GM12892 (cell line): Measurements from ENCODE around the gene TMEM121.

Experiments
- POLR2AphosphoS5 ChIP-seq: IDR thresholded peaks from 2 replicates; pipeline ENCODE4 v1.6.1; 2011; ENCODE audit warnings: low read depth, low read length, control low read depth
- TAF1 ChIP-seq: IDR thresholded peaks from 2 replicates; pipeline ENCODE4 v1.6.1; 2011; ENCODE audit warnings: low read depth, mild to moderate bottlenecking, control low read depth, low read length, borderline replicate concordance

- TF ChIP-seq TAF1 = no peak
- no peak for TF ChIP-seq POLR2AphosphoS5
Measured at GRCh38 chr14:105477660-105478397, 48.6 kb upstream of the TMEM121 start.
